GM10266 (cell line): ENCODE measurements around the gene ZMYND8.

Experiments used
- DNase-seq: peaks from one replicate; pipeline ENCODE4 v3.0.0; 2012; ENCODE audit errors: extremely low spot score
- CTCF ChIP-seq: IDR thresholded peaks from 2 replicates; pipeline ENCODE4 v1.5.1; 2012; ENCODE audit warnings: mild to moderate bottlenecking, low read depth; ENCODE audit not compliant: control insufficient read depth, insufficient read depth; ENCODE audit errors: missing control alignments

Gene ZMYND8

GRCh38 chr20:47325242-47325641, 31.3 kb downstream of the ZMYND8 start:
- TF ChIP-seq CTCF = no peak
- DNase-seq = no peak

- no peak for DNase-seq
- no peak for TF ChIP-seq CTCF
Measured at GRCh38 chr20:47320990-47321805, 35.3 kb downstream of the ZMYND8 start.

- TF ChIP-seq CTCF = no peak
- DNase-seq = no peak
Measured at GRCh38 chr20:47319517-47320252, 36.8 kb downstream of the ZMYND8 start.

GRCh38 chr20:47318586-47319516, 37.6 kb downstream of the ZMYND8 start:
- no peak for DNase-seq
- no peak for TF ChIP-seq CTCF

GRCh38 chr20:47318027-47318585, 38.4 kb downstream of the ZMYND8 start:
- DNase-seq = peak; percentile 19
- TF ChIP-seq CTCF = no peak

- DNase-seq = peak; percentile 20
- TF ChIP-seq CTCF = no peak
Measured at GRCh38 chr20:47317127-47317895, 39.2 kb downstream of the ZMYND8 start.
